PC-3 (cell line): ENCODE data around the gene TEX36.

ENCODE experiments used
- EZH2 ChIP-seq: fragments of 300-600 bp; sonication (generic); IDR thresholded peaks from one replicate; pipeline ENCODE4 v1.6.1; 2017; ENCODE audit warnings: antibody characterized with exemption, mild to moderate bottlenecking, low read length; ENCODE audit not compliant: unreplicated experiment
- EZH2phosphoT487 ChIP-seq: fragments of 300-600 bp; sonication (generic); IDR thresholded peaks from 2 replicates; pipeline ENCODE4 v1.6.1; 2018; ENCODE audit warnings: mild to moderate bottlenecking, antibody characterized with exemption, low read length, borderline replicate concordance
- TF ChIP-seq, protein P1 (sequence below): fragments of 300-600 bp; sonication (generic); conservative IDR thresholded peaks from 2 replicates; pipeline ENCODE4 v1.5.1; 2017; ENCODE audit warnings: antibody characterized with exemption, low read depth, mild to moderate bottlenecking, low read length

- TF ChIP-seq, protein P1, sequence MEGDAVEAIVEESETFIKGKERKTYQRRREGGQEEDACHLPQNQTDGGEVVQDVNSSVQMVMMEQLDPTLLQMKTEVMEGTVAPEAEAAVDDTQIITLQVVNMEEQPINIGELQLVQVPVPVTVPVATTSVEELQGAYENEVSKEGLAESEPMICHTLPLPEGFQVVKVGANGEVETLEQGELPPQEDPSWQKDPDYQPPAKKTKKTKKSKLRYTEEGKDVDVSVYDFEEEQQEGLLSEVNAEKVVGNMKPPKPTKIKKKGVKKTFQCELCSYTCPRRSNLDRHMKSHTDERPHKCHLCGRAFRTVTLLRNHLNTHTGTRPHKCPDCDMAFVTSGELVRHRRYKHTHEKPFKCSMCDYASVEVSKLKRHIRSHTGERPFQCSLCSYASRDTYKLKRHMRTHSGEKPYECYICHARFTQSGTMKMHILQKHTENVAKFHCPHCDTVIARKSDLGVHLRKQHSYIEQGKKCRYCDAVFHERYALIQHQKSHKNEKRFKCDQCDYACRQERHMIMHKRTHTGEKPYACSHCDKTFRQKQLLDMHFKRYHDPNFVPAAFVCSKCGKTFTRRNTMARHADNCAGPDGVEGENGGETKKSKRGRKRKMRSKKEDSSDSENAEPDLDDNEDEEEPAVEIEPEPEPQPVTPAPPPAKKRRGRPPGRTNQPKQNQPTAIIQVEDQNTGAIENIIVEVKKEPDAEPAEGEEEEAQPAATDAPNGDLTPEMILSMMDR = no peak
- TF ChIP-seq EZH2phosphoT487 (no peak), EZH2 (no peak)
Measured at GRCh38 chr10:125634606-125635005, 48.4 kb downstream of the TEX36 start.
